ENCODE results near the gene CXorf49B. TPM values are rescaled to one million over a fixed set of nuclear protein-coding genes. Genes with fewer than 3 reads are reported as not detected.
"Not testable (repeated sequence)": the region's sequence is repeated elsewhere in the genome, so short reads cannot be mapped to it uniquely, and the experiment has no call there.

CXorf49B gene
- not detected in 2 replicates for total RNA-seq (2014; rRNA removed; shearing (Covaris generic))

GRCh38 chrX:71763049-71763448 is at the start of gene CXorf49B:
Gene CXorf49B, plus strand, starts transcription at chrX:71763349. Its CDS starts 75 bp downstream, at chrX:71763424.
- not testable (repeated sequence) for H3K4me3 ChIP-seq; DNase-seq; H3K36me3 ChIP-seq; H3K27me3 ChIP-seq; H3K9me3 ChIP-seq (replicated peaks); H3K4me1 ChIP-seq; H3K27ac ChIP-seq

- H3K27ac ChIP-seq; DNase-seq; H3K27me3 ChIP-seq; H3K36me3 ChIP-seq; H3K4me3 ChIP-seq; H3K4me1 ChIP-seq; H3K9me3 ChIP-seq (replicated peaks): not testable (repeated sequence)
These were observed 49.1 kb upstream of the CXorf49B start for GRCh38 chrX:71714064-71714463.

DNA sequence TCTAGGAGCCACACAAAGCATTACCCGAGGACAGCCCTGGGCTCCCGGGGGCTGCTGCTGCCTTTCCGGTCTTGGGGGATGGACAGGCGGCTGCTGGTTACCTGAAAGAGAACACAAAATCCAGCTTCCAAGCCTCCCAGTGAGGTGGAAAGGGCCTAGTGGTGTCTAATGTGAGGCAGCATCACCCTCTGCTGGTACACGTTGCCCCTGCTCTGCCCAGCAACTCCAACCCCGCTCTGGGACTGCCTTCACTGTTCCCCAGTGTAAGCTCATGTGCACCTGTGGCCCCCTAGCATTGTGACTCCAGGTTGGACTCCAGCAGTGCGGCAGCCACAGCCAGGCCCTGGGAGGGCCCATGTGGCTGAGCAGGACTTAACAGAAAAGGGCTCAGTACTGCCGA is 47.6 kb upstream of the CXorf49B start:
- H3K9me3 ChIP-seq (replicated peaks); H3K36me3 ChIP-seq; H3K4me1 ChIP-seq; H3K4me3 ChIP-seq; DNase-seq; H3K27me3 ChIP-seq; H3K27ac ChIP-seq: not testable (repeated sequence)

- H3K36me3 ChIP-seq; H3K4me1 ChIP-seq; H3K4me3 ChIP-seq; H3K9me3 ChIP-seq (replicated peaks); H3K27me3 ChIP-seq; DNase-seq; H3K27ac ChIP-seq: not testable (repeated sequence)
These were observed 46.8 kb upstream of the CXorf49B start for GRCh38 chrX:71716323-71716722.

DNA sequence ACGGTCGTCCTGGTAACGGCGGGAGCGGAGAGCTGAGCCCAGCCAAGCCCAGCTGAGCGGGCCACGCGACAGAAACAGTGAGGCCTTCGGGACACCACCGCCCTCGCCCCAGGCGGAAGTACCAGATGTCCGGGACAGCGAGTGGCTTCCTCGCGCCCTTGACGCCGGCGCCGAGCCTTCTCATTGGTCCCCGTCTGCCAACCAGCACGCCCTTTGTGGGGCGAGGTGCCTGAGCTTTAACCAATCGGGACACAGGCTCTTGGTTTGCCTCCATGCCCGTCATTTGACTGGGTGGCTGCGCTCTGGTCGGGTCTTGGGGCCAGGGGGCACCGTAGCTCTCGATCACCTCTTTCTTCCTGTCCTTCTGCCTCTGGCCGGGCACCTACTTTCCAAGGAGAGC is 45.0 kb upstream of the CXorf49B start, which contains the start of gene CXorf49:
TSS of gene CXorf49 (minus strand) at position 101 of the 400 bp plus-strand sequence. CDS start 134 bp downstream, outside the sequence.
- H3K27me3 ChIP-seq; DNase-seq; H3K36me3 ChIP-seq; H3K4me1 ChIP-seq; H3K4me3 ChIP-seq; H3K9me3 ChIP-seq (replicated peaks); H3K27ac ChIP-seq: not testable (repeated sequence)

- H3K9me3 ChIP-seq (replicated peaks); H3K4me3 ChIP-seq; H3K27ac ChIP-seq; H3K36me3 ChIP-seq; H3K4me1 ChIP-seq; H3K27me3 ChIP-seq; DNase-seq: not testable (repeated sequence)
These were observed 44.0 kb upstream of the CXorf49B start for GRCh38 chrX:71719195-71719594.

DNA sequence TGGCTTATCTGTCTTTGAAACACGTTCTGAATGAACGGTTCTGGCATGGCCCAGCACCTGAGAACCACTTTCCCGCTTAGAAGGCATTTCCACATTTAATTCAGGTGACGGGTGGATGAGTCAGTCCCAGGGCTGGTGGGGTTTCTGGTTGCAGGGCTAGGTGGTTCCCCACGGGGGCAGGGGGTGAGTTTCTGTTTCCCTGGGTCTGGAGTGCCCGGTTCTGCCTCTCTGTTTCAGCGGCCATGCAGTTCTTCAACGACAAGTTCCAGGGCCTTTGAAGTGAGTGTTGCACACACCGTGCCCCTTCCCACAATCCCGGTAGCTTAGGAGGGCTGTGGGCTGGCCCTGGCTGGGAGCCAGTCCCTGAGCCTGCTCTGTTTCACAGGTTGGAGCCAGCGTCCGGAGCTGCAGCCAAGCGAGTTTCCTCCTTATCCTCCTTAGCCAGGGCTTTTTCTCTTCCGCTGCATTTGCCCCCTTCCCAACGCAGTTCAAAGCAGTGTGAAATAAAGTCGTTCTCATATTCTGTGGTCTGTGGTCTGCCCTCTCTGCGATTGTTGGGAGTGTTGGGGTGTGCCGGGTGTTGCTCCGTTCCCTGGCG is 42.8 kb upstream of the CXorf49B start:
- H3K4me3 ChIP-seq; H3K9me3 ChIP-seq (replicated peaks); H3K27me3 ChIP-seq; H3K36me3 ChIP-seq; H3K27ac ChIP-seq; DNase-seq; H3K4me1 ChIP-seq: not testable (repeated sequence)

DNA sequence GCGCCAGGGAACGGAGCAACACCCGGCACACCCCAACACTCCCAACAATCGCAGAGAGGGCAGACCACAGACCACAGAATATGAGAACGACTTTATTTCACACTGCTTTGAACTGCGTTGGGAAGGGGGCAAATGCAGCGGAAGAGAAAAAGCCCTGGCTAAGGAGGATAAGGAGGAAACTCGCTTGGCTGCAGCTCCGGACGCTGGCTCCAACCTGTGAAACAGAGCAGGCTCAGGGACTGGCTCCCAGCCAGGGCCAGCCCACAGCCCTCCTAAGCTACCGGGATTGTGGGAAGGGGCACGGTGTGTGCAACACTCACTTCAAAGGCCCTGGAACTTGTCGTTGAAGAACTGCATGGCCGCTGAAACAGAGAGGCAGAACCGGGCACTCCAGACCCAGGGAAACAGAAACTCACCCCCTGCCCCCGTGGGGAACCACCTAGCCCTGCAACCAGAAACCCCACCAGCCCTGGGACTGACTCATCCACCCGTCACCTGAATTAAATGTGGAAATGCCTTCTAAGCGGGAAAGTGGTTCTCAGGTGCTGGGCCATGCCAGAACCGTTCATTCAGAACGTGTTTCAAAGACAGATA is 2.4 kb upstream of the CXorf49B start:
- not testable (repeated sequence) for H3K36me3 ChIP-seq; DNase-seq; H3K27me3 ChIP-seq; H3K4me3 ChIP-seq; H3K9me3 ChIP-seq (replicated peaks); H3K27ac ChIP-seq; H3K4me1 ChIP-seq

- not testable (repeated sequence) for H3K27ac ChIP-seq; H3K36me3 ChIP-seq; DNase-seq; H3K9me3 ChIP-seq (replicated peaks); H3K4me3 ChIP-seq; H3K4me1 ChIP-seq; H3K27me3 ChIP-seq
These were observed 1.7 kb downstream of the CXorf49B start for GRCh38 chrX:71764832-71765231.

- not testable (repeated sequence) for H3K9me3 ChIP-seq (replicated peaks); DNase-seq
These were observed 2.5 kb downstream of the CXorf49B start for GRCh38 chrX:71765613-71766012.

DNA sequence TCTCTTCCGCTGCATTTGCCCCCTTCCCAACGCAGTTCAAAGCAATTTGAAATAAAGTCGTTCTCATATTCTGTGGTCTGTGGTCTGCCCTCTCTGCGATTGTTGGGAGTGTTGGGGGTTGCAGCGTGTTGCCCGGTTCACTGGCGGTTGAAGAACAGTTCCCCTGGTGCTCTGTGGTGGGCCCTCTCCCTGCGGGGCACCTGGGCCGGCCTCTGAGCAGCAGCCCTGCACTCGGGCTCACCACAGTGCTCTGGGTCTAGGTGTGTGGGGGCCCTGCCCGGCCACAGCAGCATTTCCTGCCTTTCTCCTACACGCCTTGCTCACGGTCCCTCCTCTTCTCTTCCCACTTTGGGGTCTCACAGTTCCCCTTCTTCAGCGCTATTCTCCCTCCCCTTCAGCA is 4.0 kb downstream of the CXorf49B start:
- not testable (repeated sequence) for H3K4me3 ChIP-seq; H3K4me1 ChIP-seq; DNase-seq; H3K9me3 ChIP-seq (replicated peaks); H3K36me3 ChIP-seq; H3K27ac ChIP-seq; H3K27me3 ChIP-seq

More at GRCh38 chrX:71765613-71766012, 2.5 kb downstream of the CXorf49B start:
- H3K27me3 ChIP-seq, H3K27ac ChIP-seq, H3K36me3 ChIP-seq, H3K4me3 ChIP-seq, H3K4me1 ChIP-seq: not testable (repeated sequence)

- H3K4me1 ChIP-seq; H3K27ac ChIP-seq; H3K9me3 ChIP-seq (replicated peaks); H3K27me3 ChIP-seq; H3K36me3 ChIP-seq; H3K4me3 ChIP-seq; DNase-seq: not testable (repeated sequence)
These were observed 15.2 kb downstream of the CXorf49B start for GRCh38 chrX:71778322-71778721.

DNA sequence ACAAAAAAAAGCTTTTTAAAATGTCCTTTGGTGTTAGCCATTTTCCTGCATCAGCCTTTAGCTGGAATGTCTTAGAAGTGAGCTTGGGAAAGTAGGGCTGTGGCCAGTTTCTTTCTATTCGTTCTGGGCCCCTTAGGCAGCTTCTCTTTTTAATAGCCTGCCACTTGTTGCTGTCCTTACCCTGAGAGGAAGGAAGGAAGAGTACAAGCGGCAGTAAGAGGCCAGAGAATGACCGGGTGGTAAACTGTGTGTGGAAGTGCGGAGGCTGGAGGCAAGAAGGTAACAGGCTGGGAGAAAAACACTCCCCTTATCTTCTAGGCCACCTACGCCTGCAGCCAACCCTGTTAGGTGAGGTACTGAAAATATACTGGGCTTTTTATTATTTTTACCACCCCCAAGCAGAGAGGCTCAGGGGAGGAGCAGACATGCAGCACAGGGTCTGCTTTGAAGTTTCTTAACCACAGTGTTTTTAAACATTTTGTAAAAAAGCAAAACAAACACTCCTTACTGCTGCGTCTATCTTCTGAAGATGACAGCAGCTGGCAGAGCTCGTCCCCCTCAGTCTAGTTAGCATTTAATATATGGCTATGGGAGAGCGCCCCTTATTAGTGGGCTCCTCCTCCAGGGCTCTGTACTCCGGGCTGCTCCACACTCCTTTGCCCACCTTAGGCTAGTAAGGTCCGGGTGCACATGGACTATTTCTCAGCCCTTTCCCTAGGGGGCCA is 19.2 kb downstream of the CXorf49B start:
- DNase-seq; H3K9me3 ChIP-seq (replicated peaks); H3K36me3 ChIP-seq; H3K27me3 ChIP-seq; H3K4me3 ChIP-seq; H3K4me1 ChIP-seq; H3K27ac ChIP-seq: not testable (repeated sequence)

GRCh38 chrX:71782950-71783299 is 19.8 kb downstream of the CXorf49B start:
- H3K36me3 ChIP-seq, H3K27ac ChIP-seq, DNase-seq: not testable (repeated sequence)

GRCh38 chrX:71783569-71784347 is 20.6 kb downstream of the CXorf49B start:
- not testable (repeated sequence) for H3K9me3 ChIP-seq (replicated peaks); H3K27me3 ChIP-seq; H3K4me1 ChIP-seq; H3K36me3 ChIP-seq; DNase-seq; H3K27ac ChIP-seq; H3K4me3 ChIP-seq

More at GRCh38 chrX:71782950-71783299, 19.8 kb downstream of the CXorf49B start:
- not testable (repeated sequence) for H3K4me1 ChIP-seq; H3K4me3 ChIP-seq; H3K27me3 ChIP-seq; H3K9me3 ChIP-seq (replicated peaks)
